GM10266 (cell line): ENCODE results near the gene GHRL.

Source experiments
- DNase-seq: peaks from one replicate; pipeline ENCODE4 v3.0.0; 2012; ENCODE audit errors: extremely low spot score
- TF ChIP-seq, protein P1 (sequence below): IDR thresholded peaks from 2 replicates; pipeline ENCODE4 v1.5.1; 2012; ENCODE audit warnings: mild to moderate bottlenecking, low read depth; ENCODE audit not compliant: control insufficient read depth, insufficient read depth; ENCODE audit errors: missing control alignments

GHRL gene

DNA sequence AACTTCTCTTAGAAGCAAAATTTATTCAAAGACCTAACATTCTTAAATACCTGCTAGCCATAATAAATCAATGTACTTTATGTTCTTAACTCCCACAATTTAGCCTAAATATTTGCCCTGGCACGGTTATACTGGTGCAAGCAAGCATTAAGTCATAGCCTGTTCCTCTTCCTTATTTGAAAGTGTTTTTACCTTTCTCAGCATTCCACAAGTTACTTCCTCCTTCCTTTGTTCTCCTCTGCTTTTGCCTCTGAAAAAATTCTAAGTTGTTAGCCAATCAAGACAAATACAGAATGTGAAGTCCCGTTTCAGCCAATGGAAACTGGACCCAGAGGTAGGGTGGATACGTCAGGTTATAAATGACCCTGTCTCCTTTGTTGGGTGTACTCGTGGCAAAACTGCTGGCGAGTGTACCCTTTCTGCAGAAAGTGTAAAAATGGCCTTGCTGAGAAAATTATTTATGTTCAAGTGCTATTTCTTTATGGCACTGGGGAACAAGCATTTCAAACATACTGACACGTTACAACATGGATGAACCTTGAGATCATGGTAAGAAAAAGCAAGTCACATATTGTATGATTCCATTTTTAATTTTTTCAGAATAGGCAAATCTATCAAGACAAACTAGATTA lies 47.5 kb downstream of the GHRL start:
- TF ChIP-seq, protein P1, sequence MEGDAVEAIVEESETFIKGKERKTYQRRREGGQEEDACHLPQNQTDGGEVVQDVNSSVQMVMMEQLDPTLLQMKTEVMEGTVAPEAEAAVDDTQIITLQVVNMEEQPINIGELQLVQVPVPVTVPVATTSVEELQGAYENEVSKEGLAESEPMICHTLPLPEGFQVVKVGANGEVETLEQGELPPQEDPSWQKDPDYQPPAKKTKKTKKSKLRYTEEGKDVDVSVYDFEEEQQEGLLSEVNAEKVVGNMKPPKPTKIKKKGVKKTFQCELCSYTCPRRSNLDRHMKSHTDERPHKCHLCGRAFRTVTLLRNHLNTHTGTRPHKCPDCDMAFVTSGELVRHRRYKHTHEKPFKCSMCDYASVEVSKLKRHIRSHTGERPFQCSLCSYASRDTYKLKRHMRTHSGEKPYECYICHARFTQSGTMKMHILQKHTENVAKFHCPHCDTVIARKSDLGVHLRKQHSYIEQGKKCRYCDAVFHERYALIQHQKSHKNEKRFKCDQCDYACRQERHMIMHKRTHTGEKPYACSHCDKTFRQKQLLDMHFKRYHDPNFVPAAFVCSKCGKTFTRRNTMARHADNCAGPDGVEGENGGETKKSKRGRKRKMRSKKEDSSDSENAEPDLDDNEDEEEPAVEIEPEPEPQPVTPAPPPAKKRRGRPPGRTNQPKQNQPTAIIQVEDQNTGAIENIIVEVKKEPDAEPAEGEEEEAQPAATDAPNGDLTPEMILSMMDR, result no peak
- no peak for DNase-seq

DNA sequence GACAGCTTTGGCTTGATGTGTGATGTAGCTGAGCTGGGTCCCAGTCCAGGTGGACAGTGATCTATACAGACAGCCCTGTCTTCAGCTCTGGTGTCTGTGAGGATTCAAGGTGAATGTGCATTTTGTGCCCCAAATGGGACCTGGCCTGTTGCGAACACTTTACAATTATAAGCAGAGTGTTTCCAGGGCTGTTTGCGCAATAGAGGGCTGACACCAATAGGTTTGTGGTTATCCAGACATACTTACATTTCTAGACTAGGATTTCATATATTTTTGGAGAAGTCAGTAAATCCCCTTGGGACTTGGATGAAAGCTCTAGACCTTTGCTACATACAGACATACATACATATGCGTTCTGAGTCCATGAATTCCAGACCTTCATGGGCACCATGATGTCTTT lies 48.7 kb downstream of the GHRL start:
- TF ChIP-seq, protein P1, result no peak
- no peak for DNase-seq

DNA sequence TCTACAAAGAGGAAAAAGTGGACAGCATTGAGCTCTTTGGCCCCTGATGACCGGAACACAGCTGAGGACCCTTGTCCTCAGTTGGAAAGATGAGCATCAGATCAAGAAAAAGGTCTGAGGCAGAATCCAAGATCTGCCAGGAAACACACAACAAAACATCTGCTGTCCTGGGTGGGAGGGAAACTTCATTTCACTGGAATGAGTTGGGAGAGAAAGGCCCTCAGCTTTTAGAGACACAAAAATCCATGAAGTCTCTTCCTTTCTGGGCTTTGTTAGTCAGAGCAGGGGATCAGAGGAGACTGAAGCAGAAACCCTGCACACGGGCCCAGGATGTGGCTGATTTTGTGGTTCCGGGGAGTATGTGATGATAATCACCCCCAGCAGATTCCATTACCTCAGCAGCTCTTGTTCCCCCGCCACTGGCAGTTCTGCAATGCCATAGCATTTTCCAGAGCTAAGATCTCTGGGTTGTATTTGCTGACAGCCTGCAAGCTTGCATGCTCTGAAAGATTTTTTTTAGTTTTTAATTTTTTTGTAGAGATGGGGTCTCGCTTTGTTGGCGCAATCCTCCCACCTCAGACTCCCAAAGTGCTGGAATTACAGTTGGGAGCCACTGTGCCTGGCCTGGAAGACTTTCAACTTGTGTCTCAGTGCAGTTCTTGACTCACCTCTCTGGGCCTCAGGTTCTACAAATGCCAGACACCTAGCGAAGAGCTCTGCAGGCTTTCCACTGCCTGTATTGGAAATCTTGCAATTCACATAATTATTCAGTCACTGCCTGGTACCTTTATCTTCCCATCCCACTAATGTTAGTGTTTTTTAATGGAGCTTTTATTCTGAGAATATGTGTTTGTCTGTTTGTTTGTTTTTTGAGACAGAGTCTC lies 50.3 kb downstream of the GHRL start:
- TF ChIP-seq, protein P1, result no peak
- peak; percentile 80 for DNase-seq

DNA sequence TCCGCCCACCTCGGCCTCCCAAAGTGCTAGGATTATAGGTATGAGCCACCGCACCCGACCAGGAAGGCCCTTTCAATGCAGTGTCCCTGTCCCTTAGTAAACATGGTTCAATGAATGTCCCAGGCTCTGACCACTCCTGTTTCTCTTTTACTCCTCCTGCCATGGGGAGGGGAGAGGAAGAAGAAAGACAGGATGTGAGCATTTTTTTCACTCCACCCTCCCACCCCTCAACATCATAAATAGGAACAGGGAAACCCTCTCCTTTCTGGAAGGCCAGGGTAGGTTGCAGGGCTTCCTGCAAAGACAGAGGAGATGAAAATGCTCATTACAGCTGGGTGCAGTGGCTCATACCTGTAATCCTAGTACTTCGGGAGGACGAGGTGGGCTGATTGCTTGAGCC lies 51.9 kb downstream of the GHRL start:
- TF ChIP-seq, protein P1, result no peak

DNA sequence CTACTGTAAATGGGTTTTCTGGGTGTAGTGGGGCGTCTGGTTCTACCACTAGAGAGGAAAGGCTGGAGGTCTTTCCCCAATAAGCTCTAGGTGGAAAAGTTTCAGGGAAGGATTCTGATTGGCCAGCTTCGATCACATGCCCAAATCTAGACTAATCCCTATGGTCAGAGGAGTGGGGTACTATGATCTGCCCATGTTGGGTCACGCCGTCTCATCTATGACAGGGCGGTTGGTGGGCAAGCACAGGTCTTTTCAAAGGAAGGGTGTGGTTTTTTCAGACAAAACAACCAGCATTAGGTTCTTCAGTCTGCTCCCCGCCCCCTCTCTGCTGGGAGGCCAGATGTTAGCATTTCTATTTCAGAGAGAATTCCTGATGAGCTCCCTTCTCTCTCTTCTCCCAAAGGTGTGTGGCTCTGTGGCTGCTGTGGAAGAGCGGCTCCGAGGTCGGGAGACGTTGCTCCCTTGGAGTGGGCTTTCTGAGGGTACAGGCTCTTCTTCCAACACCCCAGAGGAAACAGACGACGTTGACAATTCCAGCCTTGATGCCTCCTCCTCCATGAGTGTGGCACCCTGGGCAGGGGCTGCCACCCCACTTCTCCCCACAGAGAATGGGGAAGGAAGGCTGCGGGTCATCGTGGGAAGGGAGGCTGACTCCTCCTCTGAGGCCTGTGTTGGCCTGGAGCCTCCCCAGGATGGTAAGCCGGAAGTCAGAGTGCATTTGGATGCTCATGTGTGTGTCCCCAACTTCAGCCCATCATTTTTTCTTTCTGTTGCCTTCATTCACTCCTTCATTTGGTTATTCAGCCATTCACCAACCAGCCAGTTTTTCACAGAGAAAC lies 54.2 kb downstream of the GHRL start:
- TF ChIP-seq, protein P1, result no peak

More for the DNA sequence above, 51.9 kb downstream of the GHRL start:
- DNase-seq, result no peak

More for the DNA sequence above, 54.2 kb downstream of the GHRL start:
- no peak for DNase-seq
